GM18867 (cell line): ENCODE measurements around the gene BOD1L1.

Source experiments
- ATAC-seq: cut with Tn5 transposase; IDR thresholded peaks from one replicate; pipeline ENCODE4 v1.9.1; 2021; ENCODE audit warnings: mild to moderate bottlenecking, moderate library complexity; ENCODE audit not compliant: unreplicated experiment

The BOD1L1 gene

GRCh38 chr4:13627606-13628311 is at the start of gene BOD1L1:
Gene BOD1L1 (minus strand): TSS chr4:13627725. CDS start chr4:13627587, 138 bp downstream.
- peak; percentile 90 for ATAC-seq

- ATAC-seq = no peak
Observed at GRCh38 chr4:13674971-13675370, 47.4 kb upstream of the BOD1L1 start.

GRCh38 chr4:13673167-13673566 is 45.6 kb upstream of the BOD1L1 start:
- no peak for ATAC-seq

- ATAC-seq = no peak
Observed at GRCh38 chr4:13670456-13671160, 43.1 kb upstream of the BOD1L1 start.

- no peak for ATAC-seq
Observed at GRCh38 chr4:13665701-13666660, 38.5 kb upstream of the BOD1L1 start.

- no peak for ATAC-seq
Observed at GRCh38 chr4:13659341-13660070, 32.0 kb upstream of the BOD1L1 start.

- peak; percentile 47 for ATAC-seq
Observed at GRCh38 chr4:13656569-13657405, 29.3 kb upstream of the BOD1L1 start.

- ATAC-seq = peak; percentile 91
Observed at GRCh38 chr4:13654162-13654797, 26.8 kb upstream of the BOD1L1 start.

- ATAC-seq = no peak
Observed at GRCh38 chr4:13653766-13654161, 26.2 kb upstream of the BOD1L1 start.

GRCh38 chr4:13647031-13647430 is 19.5 kb upstream of the BOD1L1 start:
- ATAC-seq = no peak

GRCh38 chr4:13645075-13645474 is 17.6 kb upstream of the BOD1L1 start:
- no peak for ATAC-seq

- ATAC-seq = no peak
Observed at GRCh38 chr4:13642170-13642950, 14.8 kb upstream of the BOD1L1 start.

GRCh38 chr4:13641084-13641483 is 13.6 kb upstream of the BOD1L1 start:
- ATAC-seq = no peak

GRCh38 chr4:13640149-13640940 is 12.8 kb upstream of the BOD1L1 start:
- ATAC-seq = no peak

GRCh38 chr4:13635286-13635799 is 7.8 kb upstream of the BOD1L1 start:
- ATAC-seq = no peak

GRCh38 chr4:13633671-13634070 is 6.1 kb upstream of the BOD1L1 start:
- ATAC-seq = no peak

GRCh38 chr4:13627178-13627605 is 333 bp downstream of the BOD1L1 start:
- ATAC-seq = no peak
